Measurements from ENCODE around the gene PRXL2B.
"Not testable (repeated sequence)": the region's sequence is repeated elsewhere in the genome, so short reads cannot be mapped to it uniquely, and the experiment has no call there.

The PRXL2B gene

DNA sequence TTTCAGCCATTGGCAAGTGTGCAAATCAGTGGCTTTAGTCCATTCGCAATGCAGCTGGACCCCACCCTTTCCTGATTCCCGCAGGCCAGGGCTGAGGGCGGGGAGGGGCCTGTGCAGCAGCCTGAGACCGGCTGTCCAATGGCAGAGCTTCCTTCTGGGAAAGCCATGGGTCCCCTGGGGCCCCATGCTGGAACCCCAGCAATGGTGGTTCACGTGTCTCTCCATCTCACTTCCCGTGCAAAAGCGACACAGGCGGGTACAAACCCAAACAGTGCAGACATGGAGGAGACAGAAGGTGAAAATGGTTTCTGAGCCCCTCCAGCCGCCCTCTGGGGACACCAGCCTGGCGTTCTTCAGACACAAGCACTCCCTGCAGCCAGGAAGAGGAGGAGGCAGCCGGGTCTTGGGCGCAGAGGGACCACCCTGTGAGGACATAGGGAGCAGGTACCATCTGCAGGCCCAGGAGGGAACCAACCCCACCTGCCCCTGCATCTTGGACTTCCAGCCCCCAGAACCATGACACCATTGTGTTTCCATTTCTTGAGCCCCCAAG, 36.2 kb upstream of the PRXL2B start:
- not testable (repeated sequence) for DNase-seq (ENCODE audit: low spot score)

DNA sequence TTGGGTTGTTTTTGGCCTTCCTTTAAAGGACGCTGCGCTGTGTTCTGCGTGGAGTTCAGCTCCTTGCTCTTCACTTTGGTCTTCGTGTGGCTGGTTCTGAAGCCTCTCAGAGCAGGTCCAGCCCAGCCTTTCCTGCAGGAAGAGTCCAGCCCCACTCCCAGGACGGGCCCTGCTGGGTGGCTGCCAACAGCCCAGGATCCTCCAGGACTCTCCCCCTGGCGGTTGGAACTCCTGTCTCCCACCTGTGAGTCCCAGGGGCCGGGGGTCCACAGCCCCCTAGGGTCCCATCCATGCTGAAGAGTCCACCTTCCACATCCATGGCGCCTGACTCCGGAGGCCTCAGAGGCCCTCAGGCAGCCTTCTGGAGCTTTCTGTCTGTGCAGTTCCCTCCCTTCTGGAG, 35.0 kb upstream of the PRXL2B start:
- not testable (repeated sequence) for DNase-seq (ENCODE audit: low spot score)

DNA sequence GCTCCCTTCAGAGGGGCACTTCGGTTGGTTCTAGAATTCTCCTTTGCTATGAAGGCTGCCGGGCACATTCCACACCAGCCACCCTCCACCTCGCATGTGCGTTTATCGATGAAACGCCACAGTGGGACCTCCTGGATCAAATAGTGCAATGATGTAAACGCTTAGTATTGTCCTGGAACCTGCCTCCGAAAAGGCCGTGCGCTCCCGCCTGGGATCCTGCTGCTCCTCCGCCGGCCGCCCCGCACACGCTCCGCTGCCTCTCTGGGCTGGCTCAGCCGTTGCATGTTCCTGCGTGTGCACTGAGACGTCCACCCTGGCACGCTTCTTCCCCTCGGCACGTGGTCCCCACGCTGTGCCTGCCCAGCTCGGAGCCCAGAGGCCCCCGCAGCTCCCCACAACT, 34.4 kb upstream of the PRXL2B start:
- no peak for DNase-seq (ENCODE audit: low spot score)

DNA sequence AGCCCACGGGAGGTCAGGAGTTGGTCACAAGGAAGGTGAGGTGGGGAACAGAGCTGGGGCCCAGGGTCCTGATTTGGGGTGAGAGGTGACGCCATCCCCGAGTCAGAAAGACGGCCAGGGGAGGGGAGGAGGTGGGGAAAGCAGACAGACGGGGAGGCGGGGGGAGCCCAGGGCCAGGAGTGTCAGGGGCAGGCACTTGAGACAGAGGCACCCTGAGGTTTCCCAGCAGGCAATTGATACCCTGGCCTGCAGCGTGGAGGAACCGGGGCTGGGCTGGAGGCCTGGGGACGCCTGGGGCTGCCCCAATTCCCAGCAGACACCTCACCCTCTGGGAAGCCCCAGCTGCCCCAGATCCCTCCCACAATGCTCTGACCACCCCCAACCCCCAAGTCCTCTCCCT, 33.5 kb upstream of the PRXL2B start:
- DNase-seq (ENCODE audit: low spot score) = not testable (repeated sequence)

DNA sequence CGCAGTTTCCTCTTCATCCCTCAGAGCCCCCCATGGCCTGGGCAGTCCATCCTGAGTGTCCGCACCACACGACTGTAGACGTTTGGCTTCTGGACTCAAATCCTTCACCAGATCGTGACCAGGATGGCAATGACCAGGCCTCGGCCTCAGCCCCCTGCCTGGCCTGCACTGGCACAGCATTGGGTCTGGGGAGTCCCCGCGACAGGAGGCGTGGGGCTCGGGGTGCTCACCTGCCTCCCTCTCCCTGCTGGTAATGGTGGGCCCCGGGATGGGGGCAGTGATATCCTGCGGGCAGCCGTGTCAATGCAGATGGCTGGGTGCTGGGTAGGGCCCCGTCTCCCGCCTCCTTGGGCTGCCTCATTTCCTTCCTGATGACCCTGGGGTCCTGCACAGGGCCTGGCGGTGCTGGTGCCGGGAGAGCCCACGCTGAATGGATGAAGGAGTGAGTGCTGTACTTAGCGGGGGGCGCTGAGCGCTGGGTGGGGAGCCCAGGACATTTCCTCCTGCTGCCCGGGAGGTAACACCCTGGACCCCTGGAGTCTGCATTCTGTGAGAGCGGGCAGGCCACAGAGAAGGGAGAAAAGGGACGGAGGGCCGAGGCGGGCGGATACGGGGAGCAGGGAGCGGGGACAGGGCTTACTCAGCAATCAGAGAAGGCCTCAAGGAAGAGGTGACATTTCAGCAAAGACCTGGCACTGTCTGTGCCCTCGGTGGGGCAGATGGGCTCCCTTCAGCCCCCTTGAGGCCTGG, 32.5 kb upstream of the PRXL2B start:
- no peak for DNase-seq (ENCODE audit: low spot score)

DNA sequence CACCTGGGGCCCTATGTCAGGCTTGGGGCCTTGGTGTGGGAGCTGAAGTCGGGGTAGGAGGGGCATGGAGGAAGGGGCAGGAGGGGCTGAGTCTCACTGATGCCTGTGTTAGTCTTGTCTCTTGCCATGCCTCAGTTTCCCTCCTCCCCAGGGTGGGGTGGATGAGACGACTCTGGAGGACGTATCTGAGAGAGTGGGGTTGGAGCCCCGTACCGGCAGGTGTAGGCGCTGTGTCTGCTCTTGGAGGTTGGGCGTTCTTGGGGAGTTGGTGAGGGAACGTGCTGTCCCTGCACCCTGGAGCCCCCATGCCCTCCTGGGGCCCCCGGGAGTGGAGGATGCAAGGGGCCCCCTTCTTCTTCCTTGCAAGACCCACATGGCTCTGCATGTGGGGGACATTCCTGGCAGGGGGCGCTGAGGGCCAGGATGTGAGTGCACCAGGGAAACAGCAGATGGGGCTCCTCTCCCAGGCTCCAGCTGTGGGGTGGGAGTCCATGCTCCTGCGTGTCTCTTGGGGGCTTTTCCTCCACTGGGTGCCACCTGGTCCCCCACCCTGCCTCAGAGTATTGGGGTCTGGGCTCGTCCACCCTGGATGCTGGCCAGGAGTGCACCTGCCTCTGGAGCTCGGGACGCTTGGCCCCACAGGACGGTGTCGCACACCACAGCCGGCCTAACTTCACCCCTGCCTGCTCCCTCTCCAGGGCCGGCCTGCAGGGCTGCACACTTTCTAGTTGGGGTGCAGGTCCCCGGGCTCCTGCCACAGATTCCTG, 31.8 kb upstream of the PRXL2B start:
- DNase-seq (ENCODE audit: low spot score) = no peak

DNA sequence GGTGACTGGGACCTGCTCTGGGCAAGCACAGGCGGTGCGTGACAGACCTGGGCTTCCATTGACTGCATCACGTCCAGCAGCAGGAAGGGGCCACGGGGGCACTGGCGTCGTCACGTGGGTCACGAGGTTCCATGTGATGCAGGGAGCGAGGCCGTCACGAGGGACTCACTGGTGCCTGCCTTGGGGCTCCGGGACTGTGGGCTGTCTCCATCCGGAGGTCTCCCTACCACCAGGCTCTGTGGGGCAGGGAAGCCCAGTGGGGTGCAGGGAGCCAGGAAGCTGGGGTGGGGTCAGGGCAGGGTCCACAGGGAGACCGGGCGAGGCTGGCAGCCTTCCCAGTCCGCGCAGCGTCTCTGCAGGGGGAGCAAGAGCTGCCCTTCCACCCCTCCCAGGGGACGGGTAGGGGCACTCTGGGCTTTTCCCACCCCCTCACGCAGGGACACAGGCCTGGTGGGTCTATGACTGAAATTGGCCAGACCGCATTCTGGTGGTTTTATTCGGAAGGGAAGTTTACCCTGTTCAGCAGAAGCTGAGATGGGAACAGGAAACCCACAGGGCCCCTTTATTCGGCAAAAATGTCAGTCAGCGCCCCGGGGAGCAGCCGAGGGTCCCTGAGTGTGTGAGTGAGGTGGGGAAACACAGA, 30.8 kb upstream of the PRXL2B start:
- DNase-seq (ENCODE audit: low spot score) = peak; percentile 85

DNA sequence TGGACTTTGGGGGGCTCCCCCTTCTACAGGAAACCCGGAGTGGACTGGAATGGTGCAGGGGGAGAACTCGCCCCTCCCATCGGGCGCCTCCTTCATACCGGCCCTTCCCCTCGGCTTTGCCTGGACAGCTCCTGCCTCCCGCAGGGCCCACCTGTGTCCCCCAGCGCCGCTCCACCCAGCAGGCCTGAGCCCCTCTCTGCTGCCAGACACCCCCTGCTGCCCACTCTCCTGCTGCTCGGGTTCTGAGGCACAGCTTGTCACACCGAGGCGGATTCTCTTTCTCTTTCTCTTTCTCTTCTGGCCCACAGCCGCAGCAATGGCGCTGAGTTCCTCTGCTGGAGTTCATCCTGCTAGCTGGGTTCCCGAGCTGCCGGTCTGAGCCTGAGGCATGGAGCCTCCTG, 30.3 kb upstream of the PRXL2B start, which contains the start of gene TNFRSF14:
Gene TNFRSF14, plus strand, starts transcription at position 95 of the 401 bp plus-strand sequence. Its CDS starts 294 bp downstream, at position 389.
- DNase-seq (ENCODE audit: low spot score) = peak; percentile 88

DNA sequence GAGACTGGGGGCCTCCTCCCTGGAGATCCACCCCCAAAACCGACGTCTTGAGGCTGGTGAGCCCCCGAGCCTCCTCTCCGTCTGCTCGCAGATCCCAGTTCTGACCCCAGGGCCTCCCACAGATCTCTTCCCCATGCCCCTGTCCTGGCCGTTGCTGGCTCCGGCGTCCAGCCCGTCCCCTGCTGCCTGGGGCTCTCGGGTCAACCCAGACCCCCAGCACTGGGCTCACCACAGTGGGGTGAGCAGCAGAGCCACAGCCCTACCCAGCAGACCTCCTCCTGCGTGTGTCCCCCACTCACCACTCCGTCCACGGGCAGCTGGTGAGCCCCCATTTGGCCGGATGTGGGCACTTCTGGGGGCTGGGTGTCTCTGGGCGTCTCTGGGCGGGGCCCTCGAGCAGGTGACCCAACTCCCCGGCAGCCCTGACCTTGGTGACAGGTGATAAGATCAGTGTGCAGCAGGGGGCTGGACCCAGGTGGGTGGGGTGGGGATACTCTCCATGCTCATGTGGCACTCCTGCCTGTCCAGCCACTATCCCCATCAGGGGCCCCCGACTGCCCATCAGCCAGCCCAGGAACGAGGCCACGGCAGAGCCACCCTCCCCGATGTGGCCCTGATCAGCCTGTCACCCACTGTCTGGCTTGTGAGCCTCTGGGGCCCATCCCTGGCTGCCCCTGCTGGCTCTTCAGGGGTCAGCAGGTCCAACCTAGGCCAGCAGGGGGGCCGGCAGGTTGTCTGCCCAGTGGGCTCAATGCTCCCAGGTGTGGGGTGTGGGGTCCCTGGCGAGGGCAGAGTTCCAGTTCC, 29.7 kb upstream of the PRXL2B start:
- peak; percentile 58 for DNase-seq (ENCODE audit: low spot score)

DNA sequence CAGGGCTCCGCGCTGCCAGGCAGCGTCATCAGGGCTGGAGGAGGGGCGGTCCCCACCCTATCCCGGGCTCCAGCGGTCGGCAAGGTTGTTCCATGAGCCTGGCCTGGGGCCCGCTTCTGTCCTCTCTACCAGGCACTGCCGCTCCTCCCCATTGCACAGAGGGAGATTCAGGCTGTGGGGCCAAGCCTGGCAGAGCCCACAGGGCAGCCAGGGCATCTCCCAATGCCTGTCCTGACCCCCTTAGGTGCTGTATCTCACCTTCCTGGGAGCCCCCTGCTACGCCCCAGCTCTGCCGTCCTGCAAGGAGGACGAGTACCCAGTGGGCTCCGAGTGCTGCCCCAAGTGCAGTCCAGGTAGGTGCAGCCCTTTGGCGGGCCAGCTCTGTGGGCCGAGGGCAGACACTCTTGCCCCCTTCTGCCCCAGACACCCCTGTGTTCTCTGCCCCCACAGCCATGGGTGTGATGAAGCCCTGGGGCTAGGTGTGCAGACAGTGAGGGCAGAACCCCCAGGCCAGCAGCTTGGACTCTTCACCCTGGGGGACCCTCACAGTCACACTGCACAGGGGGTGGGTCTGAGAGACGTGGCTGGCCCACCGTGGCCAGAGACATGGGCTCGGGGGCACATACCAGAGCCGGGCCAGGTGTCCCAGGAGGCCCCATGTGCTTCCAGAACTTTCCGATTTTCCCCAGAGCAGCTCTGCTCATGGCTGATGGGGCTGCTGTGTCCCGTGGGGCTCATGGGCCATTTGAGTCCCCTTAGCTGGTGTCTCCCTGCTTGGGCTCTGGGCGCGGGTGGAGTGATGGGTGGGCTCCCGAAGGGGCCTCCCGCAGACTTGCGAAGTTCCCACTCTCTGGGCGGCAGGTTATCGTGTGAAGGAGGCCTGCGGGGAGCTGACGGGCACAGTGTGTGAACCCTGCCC, 28.8 kb upstream of the PRXL2B start:
- no peak for DNase-seq (ENCODE audit: low spot score)

DNA sequence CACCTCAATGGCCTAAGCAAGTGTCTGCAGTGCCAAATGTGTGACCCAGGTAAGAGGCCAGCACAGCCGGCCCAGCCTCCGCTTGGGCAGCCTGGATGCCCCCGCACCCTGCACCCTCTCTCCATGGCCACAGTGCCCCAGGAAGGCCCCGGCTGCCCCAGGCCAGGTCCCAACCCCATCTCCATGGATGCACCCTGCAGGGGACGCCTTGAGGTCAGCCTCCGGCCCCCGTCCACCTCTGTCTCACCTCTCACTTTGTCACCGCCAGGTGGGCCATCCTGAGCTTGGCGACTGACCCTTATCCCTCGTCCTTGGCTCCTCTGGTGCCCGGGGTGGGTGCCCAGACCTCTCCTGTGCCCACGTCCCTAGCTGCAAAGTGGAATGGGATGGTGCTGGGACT, 28.2 kb upstream of the PRXL2B start:
- DNase-seq (ENCODE audit: low spot score) = no peak

DNA sequence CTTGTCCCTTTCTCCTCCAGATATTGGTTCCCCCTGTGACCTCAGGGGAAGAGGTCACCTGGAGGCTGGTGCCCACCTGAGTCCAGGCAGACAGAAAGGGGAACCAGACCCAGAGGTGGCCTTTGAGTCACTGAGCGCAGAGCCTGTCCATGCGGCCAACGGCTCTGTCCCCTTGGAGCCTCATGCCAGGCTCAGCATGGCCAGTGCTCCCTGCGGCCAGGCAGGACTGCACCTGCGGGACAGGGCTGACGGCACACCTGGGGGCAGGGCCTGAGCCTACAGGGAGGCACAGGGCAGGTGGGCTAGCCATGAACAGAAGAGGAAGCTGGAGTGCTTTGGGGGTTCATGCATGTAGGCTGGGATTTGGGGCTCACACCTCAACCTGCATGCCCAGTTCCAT, 27.7 kb upstream of the PRXL2B start:
- no peak for DNase-seq (ENCODE audit: low spot score)

DNA sequence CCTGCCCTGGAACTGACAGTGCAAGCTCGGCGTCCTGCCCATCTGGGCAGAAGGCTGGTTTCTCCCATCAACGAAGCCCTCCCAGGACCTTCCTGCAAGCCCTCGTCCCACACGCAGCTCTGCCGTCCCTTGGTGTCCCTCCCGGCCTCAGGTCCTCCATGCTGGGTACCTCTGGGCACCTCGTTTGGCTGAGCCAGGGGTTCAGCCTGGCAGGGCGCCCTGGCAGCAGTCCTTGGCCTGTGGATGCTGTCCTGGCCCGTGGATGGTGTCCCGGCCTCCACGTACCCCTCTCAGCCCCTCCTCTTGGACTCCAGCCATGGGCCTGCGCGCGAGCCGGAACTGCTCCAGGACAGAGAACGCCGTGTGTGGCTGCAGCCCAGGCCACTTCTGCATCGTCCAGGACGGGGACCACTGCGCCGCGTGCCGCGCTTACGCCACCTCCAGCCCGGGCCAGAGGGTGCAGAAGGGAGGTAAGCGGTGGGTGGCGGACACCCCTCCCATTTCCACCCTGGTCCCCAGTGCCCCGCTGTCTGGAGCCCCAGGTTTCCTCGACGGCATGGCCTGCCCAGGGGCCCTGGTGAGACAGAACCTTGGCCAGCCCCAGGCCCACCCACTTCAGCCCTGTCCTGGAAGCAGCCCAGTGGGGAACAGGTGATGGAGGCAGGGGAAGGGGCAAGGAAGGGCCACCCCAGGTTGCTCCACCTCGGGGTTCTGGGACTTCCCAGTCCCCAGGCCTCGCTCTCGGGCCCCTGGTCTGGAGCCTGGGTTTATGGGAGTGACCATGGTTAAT, 26.9 kb upstream of the PRXL2B start:
- no peak for DNase-seq (ENCODE audit: low spot score)

DNA sequence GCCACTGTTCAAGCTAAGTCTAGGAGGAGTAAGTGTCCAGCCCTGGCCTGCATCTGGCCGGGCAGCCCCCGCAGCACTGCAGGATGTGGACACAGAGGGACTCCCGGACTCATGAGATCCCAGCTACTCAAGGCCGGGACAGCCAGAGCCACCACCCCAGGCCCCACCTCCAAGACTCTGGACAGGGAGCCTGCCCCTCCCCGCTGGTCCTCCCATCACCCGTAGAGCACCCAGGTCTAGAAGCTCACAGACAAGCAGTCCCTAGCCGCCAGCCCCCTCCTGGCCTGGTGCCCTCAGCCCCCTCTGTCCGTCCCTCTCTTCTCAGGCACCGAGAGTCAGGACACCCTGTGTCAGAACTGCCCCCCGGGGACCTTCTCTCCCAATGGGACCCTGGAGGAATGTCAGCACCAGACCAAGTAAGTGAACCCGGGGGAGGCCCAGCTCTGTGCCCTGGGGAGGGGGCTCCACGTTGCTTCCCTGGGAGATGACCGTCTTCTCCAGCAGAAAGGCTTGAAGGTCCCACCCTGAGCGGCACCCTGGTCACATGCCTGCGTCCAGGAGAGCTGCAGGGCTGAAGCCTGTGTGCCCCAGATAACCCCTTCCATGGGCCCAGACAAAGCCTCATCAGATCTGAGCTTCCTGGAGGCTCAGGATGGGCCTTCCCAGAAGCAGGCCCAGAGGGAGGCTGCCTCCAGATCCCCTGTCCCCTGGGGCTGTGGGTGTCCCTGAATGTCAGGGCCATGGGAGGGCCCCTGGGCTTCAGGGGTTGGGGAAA, 26.1 kb upstream of the PRXL2B start:
- no peak for DNase-seq (ENCODE audit: low spot score)

DNA sequence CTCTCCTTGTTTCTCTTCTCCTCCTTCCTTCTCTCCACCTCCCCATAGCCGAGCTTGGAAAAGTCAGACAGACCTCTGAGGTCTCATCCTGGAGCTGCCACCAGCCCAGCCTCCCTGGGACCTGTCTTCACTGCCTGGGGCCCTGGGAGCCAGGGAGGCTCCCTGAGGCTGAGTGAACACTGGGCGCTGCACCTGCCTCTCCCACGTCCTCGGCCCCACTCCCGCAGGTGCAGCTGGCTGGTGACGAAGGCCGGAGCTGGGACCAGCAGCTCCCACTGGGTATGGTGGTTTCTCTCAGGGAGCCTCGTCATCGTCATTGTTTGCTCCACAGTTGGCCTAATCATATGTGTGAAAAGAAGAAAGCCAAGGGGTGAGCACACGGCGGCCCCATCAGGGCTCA, 25.1 kb upstream of the PRXL2B start:
- no peak for DNase-seq (ENCODE audit: low spot score)

DNA sequence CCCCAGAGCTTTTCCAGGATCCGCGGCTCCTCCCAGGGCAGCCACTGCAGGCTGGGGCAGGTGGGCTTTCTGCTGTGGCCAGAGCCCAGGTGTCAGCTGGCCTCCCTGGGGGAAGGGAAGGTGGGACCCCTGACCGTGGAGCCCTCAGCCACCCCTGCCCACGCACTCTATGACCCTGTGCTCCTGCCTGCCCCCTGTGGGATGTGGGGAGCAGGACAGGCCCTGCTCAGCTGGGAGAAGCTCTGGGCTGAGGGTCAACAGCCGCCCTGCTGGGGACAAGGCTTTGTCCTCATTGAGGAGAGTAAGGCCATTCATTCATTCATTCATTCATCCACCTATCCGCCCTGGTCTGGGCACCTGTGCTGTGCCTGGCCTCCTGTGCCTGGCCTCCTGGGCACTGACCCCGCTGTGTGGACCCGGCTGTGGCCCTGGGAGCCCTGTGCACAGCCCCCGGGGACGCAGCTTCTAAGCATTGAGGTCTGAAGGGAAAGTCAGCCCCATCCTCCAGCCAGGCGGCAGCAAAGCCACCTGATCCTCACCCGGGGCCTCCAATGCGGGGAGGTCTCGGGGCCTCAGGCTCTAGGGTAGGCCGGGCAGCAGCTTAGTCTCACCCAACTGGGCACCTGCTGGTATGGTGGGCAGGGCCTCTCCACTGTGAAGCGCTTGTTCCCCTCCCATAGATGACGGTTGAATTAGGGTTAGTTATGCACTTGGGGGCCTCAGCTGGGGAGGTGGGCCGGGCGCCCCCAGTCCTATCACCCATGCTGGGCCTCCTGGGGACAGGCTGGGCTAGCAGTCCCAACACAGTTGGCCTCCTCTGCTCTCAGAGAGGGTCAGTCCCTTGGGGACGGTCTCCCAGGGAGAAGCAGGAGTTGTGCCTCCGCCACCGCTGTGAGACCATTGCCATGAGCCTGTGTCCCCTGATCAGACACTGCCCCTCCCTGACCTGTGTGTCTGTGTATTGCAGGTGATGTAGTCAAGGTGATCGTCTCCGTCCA, 24.4 kb upstream of the PRXL2B start:
- no peak for DNase-seq (ENCODE audit: low spot score)

DNA sequence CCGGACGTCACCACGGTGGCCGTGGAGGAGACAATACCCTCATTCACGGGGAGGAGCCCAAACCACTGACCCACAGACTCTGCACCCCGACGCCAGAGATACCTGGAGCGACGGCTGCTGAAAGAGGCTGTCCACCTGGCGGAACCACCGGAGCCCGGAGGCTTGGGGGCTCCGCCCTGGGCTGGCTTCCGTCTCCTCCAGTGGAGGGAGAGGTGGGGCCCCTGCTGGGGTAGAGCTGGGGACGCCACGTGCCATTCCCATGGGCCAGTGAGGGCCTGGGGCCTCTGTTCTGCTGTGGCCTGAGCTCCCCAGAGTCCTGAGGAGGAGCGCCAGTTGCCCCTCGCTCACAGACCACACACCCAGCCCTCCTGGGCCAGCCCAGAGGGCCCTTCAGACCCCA, 23.4 kb upstream of the PRXL2B start:
- no peak for DNase-seq (ENCODE audit: low spot score)
